ENCODE results near the gene GLCE.

Gene GLCE

DNA sequence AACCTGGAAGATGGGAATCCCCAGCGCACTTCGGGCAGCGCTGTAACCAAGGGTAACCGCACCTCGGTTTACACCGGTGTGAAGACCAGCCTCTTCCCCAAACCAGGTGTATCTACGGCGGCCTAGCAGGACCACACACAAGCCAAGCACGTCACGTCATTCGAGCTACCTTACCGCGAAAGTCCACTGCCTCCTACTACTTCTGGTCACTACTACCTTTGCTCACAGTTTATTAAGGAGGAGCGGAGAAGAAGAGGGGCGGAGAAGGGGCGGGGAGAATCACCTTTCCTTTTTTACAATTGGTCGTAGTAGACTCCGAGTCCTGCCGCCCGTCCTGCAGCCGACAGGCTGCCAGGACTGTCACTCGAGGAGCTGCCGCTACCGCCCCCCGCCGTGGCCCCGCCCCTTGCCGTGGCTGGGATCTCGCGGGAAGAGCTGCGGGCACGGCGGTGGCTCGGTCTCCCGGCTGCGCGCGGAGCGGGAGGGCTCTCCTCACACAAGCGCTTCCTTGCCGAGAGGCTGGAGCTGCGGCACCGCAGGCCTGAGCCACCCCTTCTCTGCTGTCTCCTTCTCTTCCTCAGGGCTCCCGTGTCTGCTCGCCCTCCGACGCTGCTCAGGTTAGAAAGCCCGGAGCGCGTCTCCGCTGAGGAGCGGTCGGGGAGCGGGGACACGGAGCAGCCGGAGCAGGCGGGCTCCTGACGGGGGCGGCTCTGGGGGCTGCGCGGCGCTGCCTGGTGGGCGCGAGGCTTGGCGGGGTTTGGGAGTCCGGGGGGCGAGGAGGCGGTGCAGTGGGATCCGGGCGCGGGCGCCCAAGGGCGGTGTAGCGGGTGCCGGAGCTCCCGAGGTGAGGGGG, at the start of gene GLCE:
GLCE (plus strand) TSS at position 495 of the 853 bp plus-strand sequence. CDS start 95,172 bp downstream, outside the sequence.
- H3K27ac Mint-ChIP-seq, result peak within 1 kb of the TSS; percentile 81
- H3K4me3 Mint-ChIP-seq, result peak within 1 kb of the TSS; percentile 92
- peaks cover 6% of the 10 kb centered on the region for H3K4me1 Mint-ChIP-seq (ENCODE audit: low read depth)
- H3K27me3 Mint-ChIP-seq, result no peaks in the 10 kb centered on the region
- no peaks in the 10 kb centered on the region for H3K9me3 Mint-ChIP-seq
- H3K36me3 Mint-ChIP-seq (ENCODE audit: low read depth), result no peaks in the 10 kb centered on the region

DNA sequence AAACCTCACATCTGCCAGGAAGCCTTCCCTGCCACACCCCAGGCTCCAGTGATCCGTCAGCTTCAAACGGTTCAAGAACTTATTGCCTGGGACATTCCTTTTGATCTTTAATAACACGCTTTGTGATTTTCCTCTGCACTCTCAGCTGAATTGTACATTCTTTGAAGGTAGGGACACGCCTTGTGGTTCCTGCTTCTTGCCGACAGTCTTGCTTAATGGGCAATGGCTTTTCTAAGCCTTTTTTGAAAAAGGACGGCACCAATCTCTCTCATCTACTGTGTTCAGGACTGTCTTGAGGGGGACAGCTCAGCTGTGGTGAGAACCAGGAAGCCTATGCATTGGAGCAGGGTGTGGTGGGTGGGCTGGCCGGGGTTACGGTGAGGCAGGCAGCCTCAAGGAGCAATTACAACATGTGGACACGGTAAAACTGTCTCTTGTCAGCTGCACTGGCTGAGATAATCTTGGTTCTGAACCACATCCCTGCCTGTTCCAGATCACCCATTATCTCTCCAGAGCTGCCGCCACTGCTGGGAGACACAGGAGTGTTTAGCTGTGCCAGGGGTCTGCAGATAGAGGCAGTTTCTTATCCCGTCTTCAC, 46.0 kb upstream of the GLCE start:
- H3K9me3 Mint-ChIP-seq, result no peaks in the 10 kb centered on the region
- peaks cover 16% of the 10 kb centered on the region for H3K4me1 Mint-ChIP-seq (ENCODE audit: low read depth)
- H3K4me3 Mint-ChIP-seq, result no peak overlapping the region
- no peaks in the 10 kb centered on the region for H3K36me3 Mint-ChIP-seq (ENCODE audit: low read depth)
- H3K27ac Mint-ChIP-seq, result no peak overlapping the region
- H3K27me3 Mint-ChIP-seq, result peaks cover 15% of the 10 kb centered on the region

DNA sequence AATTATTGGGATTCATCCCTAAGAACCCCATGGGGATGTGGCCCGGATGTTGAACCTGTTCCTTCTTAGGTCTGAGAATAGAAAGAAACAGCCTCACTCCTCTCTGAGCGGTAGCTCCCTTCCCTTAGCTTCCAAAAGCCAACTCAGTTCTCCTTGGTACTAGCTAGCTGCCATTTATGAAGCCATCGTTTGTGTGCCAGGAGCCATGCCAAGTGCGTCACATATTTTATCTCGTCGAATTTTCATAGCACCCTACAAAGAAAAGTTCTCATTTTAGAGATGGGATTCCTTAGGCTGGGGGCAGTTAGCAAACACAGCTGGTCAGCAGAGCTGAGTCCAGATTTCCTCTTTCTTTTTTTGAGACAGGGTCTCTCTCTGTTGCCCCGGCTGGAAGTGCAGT, 45.4 kb upstream of the GLCE start:
- Mint-ChIP-seq H3K4me1 (ENCODE audit: low read depth) (peaks cover 16% of the 10 kb centered on the region), H3K27ac (no peak overlapping the region), H3K36me3 (ENCODE audit: low read depth) (no peaks in the 10 kb centered on the region), H3K4me3 (no peak overlapping the region), H3K27me3 (peaks cover 15% of the 10 kb centered on the region), H3K9me3 (no peaks in the 10 kb centered on the region)

DNA sequence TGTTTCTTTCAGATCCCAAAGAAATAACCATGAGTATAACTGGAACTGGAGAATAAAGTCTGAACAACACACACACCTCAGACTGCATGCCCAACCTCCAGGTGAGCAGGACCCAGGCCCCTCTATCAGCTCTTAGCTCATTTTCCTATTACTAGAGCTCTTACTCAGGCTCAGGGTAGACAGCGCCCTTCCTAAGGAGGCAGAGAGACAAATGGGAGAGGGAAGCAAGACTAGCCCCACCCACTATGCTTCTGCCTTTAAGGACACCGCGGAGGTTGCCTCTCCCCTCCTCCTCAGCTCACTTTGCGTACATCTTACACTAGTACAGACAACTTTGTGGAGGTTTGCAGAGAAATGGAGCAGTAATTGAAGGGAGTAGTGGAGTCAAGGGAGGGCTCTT, 44.0 kb upstream of the GLCE start:
- Mint-ChIP-seq H3K4me1 (ENCODE audit: low read depth) (peaks cover 16% of the 10 kb centered on the region), H3K27ac (no peak overlapping the region), H3K36me3 (ENCODE audit: low read depth) (no peaks in the 10 kb centered on the region), H3K4me3 (no peak overlapping the region), H3K27me3 (peaks cover 15% of the 10 kb centered on the region), H3K9me3 (no peaks in the 10 kb centered on the region)

DNA sequence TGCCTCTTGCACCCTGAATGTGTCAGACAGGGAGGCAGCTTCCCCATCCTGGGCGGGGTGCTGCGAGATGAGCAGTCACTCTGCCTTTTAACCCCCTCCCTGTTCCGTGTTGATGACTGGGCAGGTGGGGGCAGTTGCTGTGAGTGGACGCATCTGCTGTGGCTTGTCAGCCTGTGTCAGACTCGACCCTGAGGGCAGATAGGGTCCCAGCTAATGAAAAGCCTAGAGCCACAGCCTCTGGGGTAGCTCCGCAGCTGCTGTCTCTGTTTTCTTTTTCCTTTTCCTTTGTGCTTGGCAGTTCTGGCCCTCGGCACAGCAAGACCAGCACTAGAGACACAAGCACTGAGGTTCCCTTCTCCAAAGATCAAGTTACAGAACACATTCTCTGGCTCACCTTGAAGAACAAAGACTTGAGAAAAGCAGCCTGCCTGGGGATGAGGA, 43.0 kb upstream of the GLCE start:
- no peaks in the 10 kb centered on the region for H3K9me3 Mint-ChIP-seq
- H3K4me1 Mint-ChIP-seq (ENCODE audit: low read depth), result peaks cover 16% of the 10 kb centered on the region
- no peaks in the 10 kb centered on the region for H3K36me3 Mint-ChIP-seq (ENCODE audit: low read depth)
- peaks cover 15% of the 10 kb centered on the region for H3K27me3 Mint-ChIP-seq
- H3K4me3 Mint-ChIP-seq, result no peak overlapping the region
- H3K27ac Mint-ChIP-seq, result no peak overlapping the region

DNA sequence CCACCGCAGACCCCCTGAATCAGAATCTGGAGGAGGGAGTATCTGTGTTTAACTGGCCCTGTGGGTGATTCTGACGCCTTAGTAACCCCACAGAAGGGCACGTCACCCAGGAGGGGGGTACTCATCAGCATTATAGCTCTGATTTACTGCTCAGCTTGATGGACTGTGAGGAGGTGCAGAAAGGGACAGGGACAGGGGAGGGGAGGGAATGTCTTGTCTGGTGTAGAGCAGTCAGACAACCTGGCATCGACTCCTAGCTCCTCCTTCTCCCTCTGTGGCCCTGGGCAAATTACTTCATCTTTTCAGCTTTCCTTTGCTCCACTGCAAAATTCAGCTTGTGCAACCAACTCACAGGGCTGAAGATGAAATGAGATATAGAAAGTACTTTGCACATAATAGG, 42.3 kb upstream of the GLCE start:
- no peaks in the 10 kb centered on the region for H3K9me3 Mint-ChIP-seq
- H3K27ac Mint-ChIP-seq, result no peak overlapping the region
- peaks cover 16% of the 10 kb centered on the region for H3K4me1 Mint-ChIP-seq (ENCODE audit: low read depth)
- H3K4me3 Mint-ChIP-seq, result no peak overlapping the region
- peaks cover 15% of the 10 kb centered on the region for H3K27me3 Mint-ChIP-seq
- no peaks in the 10 kb centered on the region for H3K36me3 Mint-ChIP-seq (ENCODE audit: low read depth)

DNA sequence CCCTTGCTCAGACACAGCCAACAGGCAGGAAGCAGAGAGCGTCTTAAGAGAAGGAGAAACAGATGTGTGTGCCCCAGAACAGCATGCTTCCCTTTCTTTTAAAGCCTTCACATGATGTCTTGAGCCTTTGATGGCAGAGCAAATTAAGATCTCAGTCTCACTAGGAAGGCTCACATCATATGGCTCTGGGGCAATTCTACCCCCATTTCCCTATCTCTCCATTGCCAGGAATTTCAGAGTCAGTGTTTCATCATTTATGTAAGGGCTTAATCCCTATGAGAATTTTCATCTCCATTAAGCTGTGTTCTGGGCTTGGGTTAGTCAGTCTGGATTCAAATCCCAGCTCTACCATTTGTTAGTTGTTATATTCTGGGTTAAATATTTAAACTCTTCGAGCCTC, 41.4 kb upstream of the GLCE start:
- no peak overlapping the region for H3K4me3 Mint-ChIP-seq

DNA sequence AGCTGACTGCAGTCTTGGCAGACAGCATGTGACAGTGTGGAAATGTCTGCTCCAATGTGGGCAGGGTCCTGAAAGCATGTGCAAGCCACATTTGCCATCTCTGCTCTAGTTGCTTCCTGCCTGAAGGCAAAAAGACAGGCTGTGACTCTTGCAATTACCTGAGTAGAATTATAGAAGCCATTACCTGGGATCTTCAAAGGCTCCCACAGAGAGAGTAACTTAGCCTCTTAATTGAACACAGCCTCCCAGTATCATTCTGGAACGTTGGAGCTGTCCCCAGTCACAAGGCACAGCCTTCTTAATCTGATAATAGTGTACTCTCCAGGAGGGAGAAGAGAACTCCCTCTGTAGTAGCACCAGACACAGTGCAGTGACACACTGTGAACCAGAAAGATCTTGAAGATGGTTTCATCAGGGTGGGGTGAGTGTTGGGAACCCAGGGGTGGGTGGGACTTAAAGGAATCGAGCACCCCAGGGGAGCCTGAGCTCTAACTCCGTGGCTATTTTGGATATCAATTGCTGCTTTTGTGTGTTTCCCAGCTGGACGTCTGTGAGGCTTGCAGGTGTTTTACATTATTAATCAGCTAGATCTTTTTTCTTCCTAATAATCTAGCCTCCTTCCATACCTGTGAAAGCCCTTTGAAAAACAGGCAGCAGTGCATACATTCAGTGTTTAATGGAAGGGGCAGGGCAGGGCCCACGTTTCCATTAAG, 40.6 kb upstream of the GLCE start:
- Mint-ChIP-seq H3K4me3 (no peak overlapping the region), H3K4me1 (ENCODE audit: low read depth) (no peaks in the 10 kb centered on the region), H3K9me3 (no peaks in the 10 kb centered on the region), H3K27ac (no peak overlapping the region), H3K36me3 (ENCODE audit: low read depth) (no peaks in the 10 kb centered on the region), H3K27me3 (peaks cover 7% of the 10 kb centered on the region)

More for the DNA sequence above, 41.4 kb upstream of the GLCE start:
- H3K4me1 Mint-ChIP-seq (ENCODE audit: low read depth), result peaks cover 7% of the 10 kb centered on the region
- H3K9me3 Mint-ChIP-seq, result no peaks in the 10 kb centered on the region
- H3K27me3 Mint-ChIP-seq, result peaks cover 11% of the 10 kb centered on the region
- H3K36me3 Mint-ChIP-seq (ENCODE audit: low read depth), result no peaks in the 10 kb centered on the region
- no peak overlapping the region for H3K27ac Mint-ChIP-seq

DNA sequence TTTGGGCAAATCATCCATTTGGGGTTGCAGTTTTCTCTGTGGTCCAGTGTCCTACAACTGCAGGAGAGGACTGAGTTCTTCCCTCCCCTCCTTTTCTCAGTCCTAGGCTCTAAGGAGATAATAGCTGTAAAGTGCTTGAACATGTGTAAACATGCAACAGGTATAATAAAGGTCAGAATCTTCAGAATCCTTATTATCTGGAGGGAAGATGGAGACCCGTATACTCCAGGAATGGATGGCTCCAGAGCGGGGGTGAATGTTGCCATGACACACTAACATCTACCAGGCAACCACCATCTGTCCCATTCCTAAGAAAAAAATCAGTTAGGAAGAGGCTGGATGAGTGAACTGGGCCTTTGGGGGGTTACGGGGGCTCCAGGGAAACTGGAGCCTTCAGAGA, 39.7 kb upstream of the GLCE start:
- no peak overlapping the region for H3K4me3 Mint-ChIP-seq
- H3K9me3 Mint-ChIP-seq, result no peaks in the 10 kb centered on the region

DNA sequence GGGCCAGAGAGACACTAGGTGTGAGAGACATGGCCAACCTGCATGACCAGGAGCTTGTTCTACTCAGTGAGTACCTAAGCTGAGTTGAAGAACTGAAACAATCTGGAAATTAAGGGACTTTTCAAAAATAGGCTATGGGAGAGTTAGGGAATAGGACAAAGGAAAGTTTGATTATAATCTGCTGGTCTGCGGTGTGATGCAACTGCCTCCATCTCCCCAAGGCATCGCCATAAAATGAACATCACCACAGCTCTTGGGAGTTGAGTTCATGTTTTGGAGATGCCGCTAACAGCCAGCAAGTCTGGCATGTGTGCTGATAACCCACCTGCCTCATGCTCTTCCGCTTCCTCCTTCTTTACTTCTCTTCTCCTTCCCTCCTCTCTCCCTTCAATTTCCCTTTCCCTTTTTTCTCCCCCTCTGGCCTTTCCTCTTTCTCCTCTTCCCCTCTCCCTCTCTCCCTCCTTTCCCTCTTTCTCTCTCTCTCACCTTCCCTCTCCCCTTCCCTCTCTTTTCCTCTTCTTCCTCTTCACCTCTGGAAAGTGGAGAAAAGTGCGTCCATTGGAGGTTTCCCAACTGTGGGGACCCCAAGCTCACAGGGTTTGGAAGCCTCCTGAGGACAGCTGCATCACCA, 39.1 kb upstream of the GLCE start:
- Mint-ChIP-seq H3K27me3 (peaks cover 7% of the 10 kb centered on the region), H3K4me1 (ENCODE audit: low read depth) (no peaks in the 10 kb centered on the region), H3K36me3 (ENCODE audit: low read depth) (no peaks in the 10 kb centered on the region), H3K27ac (no peak overlapping the region), H3K4me3 (no peak overlapping the region), H3K9me3 (no peaks in the 10 kb centered on the region)

More for the DNA sequence above, 39.7 kb upstream of the GLCE start:
- Mint-ChIP-seq H3K27ac (no peak overlapping the region), H3K36me3 (ENCODE audit: low read depth) (no peaks in the 10 kb centered on the region), H3K27me3 (peaks cover 7% of the 10 kb centered on the region), H3K4me1 (ENCODE audit: low read depth) (no peaks in the 10 kb centered on the region)

DNA sequence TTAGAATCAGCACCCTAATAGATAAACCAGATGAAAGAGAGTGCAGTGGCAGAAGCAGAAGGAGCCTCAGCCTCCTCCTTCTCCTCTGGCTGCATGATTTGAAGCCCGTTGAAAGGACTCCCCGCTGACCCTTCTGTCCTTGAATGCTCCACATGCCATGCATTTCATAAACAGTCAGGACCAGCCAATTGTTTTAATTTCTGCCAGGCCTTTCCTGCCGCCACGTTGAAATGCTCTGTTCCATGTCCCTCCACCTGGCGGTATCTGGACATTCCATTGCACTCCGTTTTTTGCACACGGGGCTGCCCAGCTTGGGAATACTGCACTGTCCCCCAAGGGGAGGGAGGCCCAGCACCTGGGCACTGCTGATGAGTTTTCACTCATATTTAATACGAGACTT, 35.2 kb upstream of the GLCE start:
- no peaks in the 10 kb centered on the region for H3K4me1 Mint-ChIP-seq (ENCODE audit: low read depth)
- H3K36me3 Mint-ChIP-seq (ENCODE audit: low read depth), result no peaks in the 10 kb centered on the region
- H3K27ac Mint-ChIP-seq, result no peak overlapping the region
- H3K27me3 Mint-ChIP-seq, result no peaks in the 10 kb centered on the region
- no peaks in the 10 kb centered on the region for H3K9me3 Mint-ChIP-seq
- no peak overlapping the region for H3K4me3 Mint-ChIP-seq

DNA sequence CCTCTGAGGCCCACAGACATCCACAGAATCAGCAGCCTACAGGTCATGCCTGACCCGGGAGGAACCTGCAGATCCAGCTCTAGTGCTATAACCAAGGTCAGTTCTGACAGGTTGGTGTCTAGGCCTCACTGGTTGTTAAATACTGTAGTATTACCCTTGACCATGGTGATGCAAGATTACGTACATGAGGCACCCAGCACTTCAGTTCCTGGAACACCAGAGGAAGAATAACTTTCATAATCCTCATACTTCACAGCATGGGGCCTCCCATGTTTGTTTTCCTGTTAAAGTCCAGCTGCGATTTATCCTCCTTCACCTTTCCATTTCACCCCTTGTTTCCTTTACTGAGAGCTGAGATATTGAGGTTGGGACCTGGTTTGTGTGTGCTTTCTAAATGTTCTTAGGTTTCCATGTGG, 34.4 kb upstream of the GLCE start:
- Mint-ChIP-seq H3K4me3 (no peak overlapping the region), H3K9me3 (no peaks in the 10 kb centered on the region), H3K27me3 (no peaks in the 10 kb centered on the region), H3K4me1 (ENCODE audit: low read depth) (no peaks in the 10 kb centered on the region), H3K36me3 (ENCODE audit: low read depth) (no peaks in the 10 kb centered on the region), H3K27ac (no peak overlapping the region)

DNA sequence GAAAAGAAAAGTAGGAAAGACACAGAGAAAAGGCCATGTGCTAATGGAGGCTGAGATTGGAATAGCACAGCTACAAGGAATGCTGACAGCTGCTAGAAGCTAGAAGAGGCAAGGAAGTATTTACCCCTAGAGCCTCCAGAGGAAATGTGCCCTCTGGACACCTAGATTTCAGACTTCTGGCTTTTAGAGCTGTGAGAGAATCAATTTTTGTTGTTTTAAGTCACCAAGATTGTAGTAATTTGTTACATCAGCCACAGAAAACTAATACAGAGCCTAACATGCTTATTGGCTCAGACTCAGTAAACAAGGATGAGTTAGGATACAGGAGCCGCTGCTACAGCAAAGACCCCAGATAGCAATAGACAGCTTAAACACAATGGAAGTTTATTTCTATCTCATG, 33.1 kb upstream of the GLCE start:
- no peaks in the 10 kb centered on the region for H3K36me3 Mint-ChIP-seq (ENCODE audit: low read depth)
- no peak overlapping the region for H3K4me3 Mint-ChIP-seq
- no peaks in the 10 kb centered on the region for H3K4me1 Mint-ChIP-seq (ENCODE audit: low read depth)
- no peaks in the 10 kb centered on the region for H3K27me3 Mint-ChIP-seq
- H3K9me3 Mint-ChIP-seq, result no peaks in the 10 kb centered on the region
- H3K27ac Mint-ChIP-seq, result no peak overlapping the region

DNA sequence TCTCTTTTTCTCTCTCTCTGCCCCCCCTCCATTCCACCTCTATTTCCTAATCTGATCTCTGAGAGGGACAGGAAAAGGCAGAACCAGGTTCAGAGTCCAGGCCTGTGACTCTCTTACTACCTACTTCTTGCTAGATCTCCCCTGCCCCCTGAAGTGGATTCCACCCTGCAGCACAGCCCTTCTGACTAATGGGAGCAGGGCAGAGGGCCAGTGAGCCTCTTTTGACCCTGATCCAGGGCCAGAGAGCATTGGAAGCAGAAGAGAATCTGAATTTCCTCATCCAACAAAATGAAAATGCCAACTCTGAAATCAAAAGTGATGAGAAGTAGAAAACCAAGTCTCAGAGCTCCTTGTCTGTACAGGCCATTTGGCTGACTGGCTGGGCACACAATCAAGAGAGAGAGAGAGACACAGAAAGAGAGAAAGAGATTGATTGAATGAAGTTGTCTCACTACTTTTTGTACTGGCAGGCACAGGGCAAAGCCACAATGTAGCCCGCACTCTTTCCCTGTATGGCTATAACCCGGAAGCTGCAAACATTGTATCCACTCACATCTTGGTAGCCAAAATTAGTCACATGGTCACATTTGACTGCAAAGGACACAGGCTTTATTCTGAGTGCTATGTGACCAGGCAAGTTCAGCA, 31.6 kb upstream of the GLCE start:
- no peaks in the 10 kb centered on the region for H3K27me3 Mint-ChIP-seq
- no peaks in the 10 kb centered on the region for H3K4me1 Mint-ChIP-seq (ENCODE audit: low read depth)
- H3K4me3 Mint-ChIP-seq, result no peak overlapping the region
- H3K9me3 Mint-ChIP-seq, result no peaks in the 10 kb centered on the region
- no peaks in the 10 kb centered on the region for H3K36me3 Mint-ChIP-seq (ENCODE audit: low read depth)
- no peak overlapping the region for H3K27ac Mint-ChIP-seq
